ENCODE measurements around the gene DCBLD1.
"Not testable (repeated sequence)": the region's sequence is repeated elsewhere in the genome, so short reads cannot be mapped to it uniquely, and the experiment has no call there.

Gene DCBLD1

GRCh38 chr6:117502580-117502979, 20.1 kb downstream of the DCBLD1 start:
- no peak for DNase-seq

- DNase-seq: no peak
These were observed 20.7 kb downstream of the DCBLD1 start for GRCh38 chr6:117503211-117503610.

GRCh38 chr6:117504478-117505144, 22.1 kb downstream of the DCBLD1 start:
- no peak for DNase-seq

- no peak for DNase-seq
These were observed 22.8 kb downstream of the DCBLD1 start for GRCh38 chr6:117505311-117505710.

- no peak for DNase-seq
These were observed 23.8 kb downstream of the DCBLD1 start for GRCh38 chr6:117506180-117506835.

- DNase-seq: no peak
These were observed 24.4 kb downstream of the DCBLD1 start for GRCh38 chr6:117506907-117507306.

- DNase-seq: no peak
These were observed 26.0 kb downstream of the DCBLD1 start for GRCh38 chr6:117508450-117508971.

- DNase-seq: no peak
These were observed 26.5 kb downstream of the DCBLD1 start for GRCh38 chr6:117509021-117509420.

- no peak for DNase-seq
These were observed 29.8 kb downstream of the DCBLD1 start for GRCh38 chr6:117512056-117512828.

- no peak for DNase-seq
These were observed 30.6 kb downstream of the DCBLD1 start for GRCh38 chr6:117512987-117513573.

- no peak for DNase-seq
These were observed 31.4 kb downstream of the DCBLD1 start for GRCh38 chr6:117513778-117514365.

GRCh38 chr6:117514655-117515054, 32.2 kb downstream of the DCBLD1 start:
- no peak for DNase-seq

GRCh38 chr6:117515326-117515725, 32.9 kb downstream of the DCBLD1 start:
- DNase-seq: no peak

- not testable (repeated sequence) for DNase-seq
These were observed 35.5 kb downstream of the DCBLD1 start for GRCh38 chr6:117517995-117518394.

- DNase-seq: no peak
These were observed 36.4 kb downstream of the DCBLD1 start for GRCh38 chr6:117518870-117519269.

GRCh38 chr6:117520603-117521395, 38.3 kb downstream of the DCBLD1 start:
- no peak for DNase-seq

- no peak for DNase-seq
These were observed 39.5 kb downstream of the DCBLD1 start for GRCh38 chr6:117521791-117522502.

GRCh38 chr6:117525607-117526006, 43.1 kb downstream of the DCBLD1 start:
- DNase-seq: no peak

GRCh38 chr6:117530467-117531242, 48.2 kb downstream of the DCBLD1 start:
- DNase-seq: no peak

- no peak for DNase-seq
These were observed 48.9 kb downstream of the DCBLD1 start for GRCh38 chr6:117531346-117531745.

All from activated effector memory CD4-positive, alpha-beta T cell treated with Interleukin-2 at 50 U/mL for 16 hours (primary cell).